Lung (tissue), 12 donors: ENCODE results near the gene P3H2. TPM values are rescaled to one million over a fixed set of nuclear protein-coding genes. Genes with fewer than 3 reads are reported as not detected.

Experiments used
- ATAC-seq: fragments of 200-7000 bp; cut with Tn5 transposase; one replicate; pipeline ENCODE4 v1.9.1; 2020; ENCODE audit warnings: moderate number of reproducible peaks; ENCODE audit not compliant: insufficient read depth, low FRiP score
- DNase-seq, 3 donors: peaks; one replicate each; pipeline ENCODE4 v3.0.0-alpha.2; 2013 to 2017
- H3K27ac ChIP-seq, 2 donors: one replicate each; pipeline ENCODE4 v1.5.1; 2013; ENCODE audit warnings: mild to moderate bottlenecking in 2 of 2, moderate library complexity in 2 of 2, control low read depth in 1 of 2, inconsistent platforms in 1 of 2, low read depth in 1 of 2, low read length in 1 of 2
- H3K27me3 ChIP-seq, 3 donors: one replicate each; pipeline ENCODE4 v1.5.1; 2013; ENCODE audit warnings: low read length in 2 of 3; ENCODE audit not compliant: control insufficient read depth in 3 of 3, insufficient read depth in 3 of 3
- H3K36me3 ChIP-seq, 4 donors: one replicate each; pipeline ENCODE4 v1.5.1; 2013; ENCODE audit warnings: low read length in 4 of 4, mild to moderate bottlenecking in 1 of 4, moderate library complexity in 1 of 4; ENCODE audit not compliant: control insufficient read depth in 4 of 4, insufficient read depth in 4 of 4
- H3K4me1 ChIP-seq, 5 donors: one replicate each; pipeline ENCODE4 v1.5.1; 2013; ENCODE audit warnings: low read length in 5 of 5, mild to moderate bottlenecking in 2 of 5, moderate library complexity in 1 of 5; ENCODE audit not compliant: control insufficient read depth in 5 of 5, insufficient read depth in 5 of 5
- H3K4me3 ChIP-seq: one replicate; pipeline ENCODE4 v1.5.1; 2013; ENCODE audit warnings: mild to moderate bottlenecking, control low read depth, moderate library complexity
- H3K9ac ChIP-seq, 2 donors: one replicate each; pipeline ENCODE4 v1.5.1; 2013; ENCODE audit warnings: low read length in 2 of 2, control low read depth in 1 of 2; ENCODE audit not compliant: insufficient read depth in 1 of 2
- H3K9me3 ChIP-seq, 4 donors: one replicate each; pipeline ENCODE4 v1.5.1; 2013; ENCODE audit warnings: low read length in 3 of 4, mild to moderate bottlenecking in 1 of 4, moderate library complexity in 1 of 4; ENCODE audit not compliant: control insufficient read depth in 4 of 4, insufficient read depth in 3 of 4
- CTCF ChIP-seq: IDR thresholded peaks from 2 replicates; pipeline ENCODE4 v1.5.1; 2012; ENCODE audit warnings: mild to moderate bottlenecking; ENCODE audit errors: control extremely low read depth, extremely low read depth
- WGBS, 2 donors: extraction: QIAGEN DNeasy Blood & Tissue Kit; methylation state at CpG; one replicate each; pipeline ENCODE4 v1.1.7; 2013; 5-methylcytosine and 5-hydroxymethylcytosine counted together
- polyA plus RNA-seq, 2 donors: library from polyadenylated mRNA; stranded (reverse); fragments of 200-250 nt; gene quantifications; one replicate each; pipeline ENCODE4 v1.2.1, GENCODE V29; 2013
- total RNA-seq, 2 donors: library from RNA; depleted of rRNA in 1 of 2; stranded (reverse); fragments of >200 nt in 1 of 2; gene quantifications; one replicate each; pipeline ENCODE4 v1.2.1, GENCODE V29; 2014 to 2021
- donor health status: control.
- donor health status: control.
- donor health status: Bipolar disorder and iron deficiency.
- donor health status: healthy.
- donor health status: DM: yes; HTN: yes; CAD: no.

P3H2 gene
- total and polyA plus RNA-seq, 4 donors, result 18.6 to 59.9 (median 40.6) TPM

- WGBS, 2 donors, result 72 to 78% methylated on average over 6 of the region's 6 CpGs
- Histone ChIP-seq H3K4me1 (no peaks in the 10 kb centered on the region), H3K36me3 (no peaks in the 10 kb centered on the region), H3K9ac (no peak overlapping the region), H3K27me3 (no peaks in the 10 kb centered on the region), H3K9me3 (no peaks in the 10 kb centered on the region), H3K4me3 (no peak overlapping the region), H3K27ac (no peak overlapping the region)
- TF ChIP-seq CTCF, result no peak
- ATAC-seq, result no peak
- DNase-seq, result no peak
Observed at GRCh38 chr3:189950258-189950657, 170.4 kb downstream of the P3H2 start.

- Histone ChIP-seq H3K27me3 (no peaks in the 10 kb centered on the region), H3K4me1 (no peaks in the 10 kb centered on the region), H3K4me3 (no peak overlapping the region), H3K9ac (no peak overlapping the region), H3K27ac (no peak overlapping the region), H3K36me3 (no peaks in the 10 kb centered on the region), H3K9me3 (no peaks in the 10 kb centered on the region)
- DNase-seq (no peak), ATAC-seq (no peak)
- 77 to 88% methylated on average over 4 of the region's 4 CpGs for WGBS, 2 donors
- no peak for TF ChIP-seq CTCF
Observed at GRCh38 chr3:189949580-189949979, 171.1 kb downstream of the P3H2 start.

DNA sequence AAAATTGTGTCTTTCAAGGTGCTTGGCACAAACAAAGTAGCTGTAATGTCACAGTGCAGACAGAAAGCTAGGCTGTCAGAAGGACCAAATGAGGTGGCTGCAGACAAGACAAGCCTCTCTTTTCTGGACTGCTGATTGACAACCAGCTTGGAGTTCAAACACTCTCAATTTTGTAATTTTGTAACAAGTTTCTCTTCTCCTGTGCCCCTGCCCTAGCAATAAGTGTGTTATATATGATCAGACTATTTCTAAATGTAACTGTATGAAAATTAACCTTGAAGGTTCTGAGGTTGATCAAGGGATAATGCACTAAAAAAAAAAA is 172.0 kb downstream of the P3H2 start:
- Histone ChIP-seq H3K4me1 (no peaks in the 10 kb centered on the region), H3K4me3 (no peak overlapping the region), H3K9me3 (no peaks in the 10 kb centered on the region), H3K27ac (no peak overlapping the region), H3K27me3 (no peaks in the 10 kb centered on the region), H3K9ac (no peak overlapping the region), H3K36me3 (no peaks in the 10 kb centered on the region)
- no peak for DNase-seq
- ATAC-seq, result no peak
- TF ChIP-seq CTCF, result no peak

- Histone ChIP-seq H3K36me3 (no peaks in the 10 kb centered on the region), H3K27ac (no peak overlapping the region), H3K9me3 (no peaks in the 10 kb centered on the region), H3K9ac (no peak overlapping the region), H3K4me1 (no peaks in the 10 kb centered on the region), H3K4me3 (no peak overlapping the region), H3K27me3 (no peaks in the 10 kb centered on the region)
- DNase-seq (peak in 2 of 3 donors; percentile 26 to 35), ATAC-seq (no peak)
- 32 to 42% methylated on average over 6 of the region's 6 CpGs for WGBS, 2 donors
- TF ChIP-seq CTCF, result peak; percentile 28
Observed at GRCh38 chr3:189947948-189948723, 172.6 kb downstream of the P3H2 start.
